Colon (tissue), 2 donors: ENCODE measurements around the gene KIR3DL3.
"Not testable (repeated sequence)": the region's sequence is repeated elsewhere in the genome, so short reads cannot be mapped to it uniquely, and the experiment has no call there.

Source experiments
- FAIRE-seq: peaks from 2 replicates; lab custom pipeline; 2012; peaks lifted over from hg19 to GRCh38; lab: Jason Lieb, UNC
- donor health status: control.
- donor health status: control.

KIR3DL3 gene

DNA sequence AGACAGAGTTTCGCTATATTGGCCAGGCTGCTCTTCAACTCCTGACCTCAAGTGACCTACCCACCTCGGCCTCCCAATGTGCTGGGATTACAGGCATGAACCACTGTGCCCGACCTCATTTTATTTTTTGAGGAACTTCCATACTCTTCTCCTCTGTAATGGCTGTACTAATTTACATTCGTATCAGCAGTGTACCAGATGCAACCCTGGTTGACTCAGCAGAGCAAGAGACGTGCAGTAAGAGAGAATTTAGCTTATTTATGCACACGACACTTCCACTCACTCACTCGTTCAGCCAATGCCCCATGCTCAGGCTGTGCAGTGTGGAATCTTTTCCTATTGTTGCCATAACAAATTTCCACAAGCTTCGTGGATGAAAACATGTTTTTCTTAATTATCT is 6.9 kb downstream of the KIR3DL3 start:
- no peak for FAIRE-seq

DNA sequence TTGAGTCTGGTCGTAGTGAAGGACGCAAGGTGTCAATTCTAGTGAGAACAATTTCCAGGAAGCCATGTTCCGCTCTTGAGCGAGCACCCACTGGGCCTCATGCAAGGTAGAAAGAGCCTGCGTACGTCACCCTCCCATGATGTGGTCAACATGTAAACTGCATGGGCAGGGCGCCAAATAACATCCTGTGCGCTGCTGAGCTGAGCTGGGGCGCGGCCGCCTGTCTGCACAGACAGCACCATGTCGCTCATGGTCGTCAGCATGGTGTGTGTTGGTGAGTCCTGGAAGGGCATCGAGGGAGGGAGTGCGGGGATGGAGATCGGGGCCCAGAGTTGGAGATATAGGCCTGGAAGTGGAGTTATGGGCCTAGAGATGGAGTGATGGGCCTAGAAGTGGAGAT is 14.1 kb downstream of the KIR3DL3 start, which contains the start of gene KIR2DL3:
TSS of gene KIR2DL3 (plus strand) at position 208 of the 400 bp plus-strand sequence. CDS start at position 241, 33 bp downstream.
- not testable (repeated sequence) for FAIRE-seq

DNA sequence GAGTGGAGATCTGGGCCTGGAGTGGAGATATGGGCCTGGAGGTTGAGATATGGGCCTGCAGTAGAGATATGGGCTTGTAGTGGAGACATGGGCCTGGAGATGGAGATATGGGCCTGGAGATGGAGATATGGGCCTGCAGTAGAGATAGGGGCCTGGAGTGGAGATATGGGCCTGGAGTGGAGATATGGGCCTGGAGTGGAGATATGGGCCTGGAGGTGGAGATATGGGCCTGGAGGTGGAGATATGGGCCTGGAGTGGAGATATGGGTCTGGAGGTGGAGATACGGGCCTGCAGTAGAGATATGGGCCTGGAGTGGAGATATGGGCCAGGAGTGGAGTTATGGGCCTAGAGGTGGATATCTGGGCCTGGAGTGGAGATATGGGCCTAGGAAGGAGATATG is 14.5 kb downstream of the KIR3DL3 start:
- FAIRE-seq = no peak

GRCh38 chr19:54739587-54740497 is 15.6 kb downstream of the KIR3DL3 start:
- no peak for FAIRE-seq

GRCh38 chr19:54741950-54742349 is 17.7 kb downstream of the KIR3DL3 start:
- not testable (repeated sequence) for FAIRE-seq

DNA sequence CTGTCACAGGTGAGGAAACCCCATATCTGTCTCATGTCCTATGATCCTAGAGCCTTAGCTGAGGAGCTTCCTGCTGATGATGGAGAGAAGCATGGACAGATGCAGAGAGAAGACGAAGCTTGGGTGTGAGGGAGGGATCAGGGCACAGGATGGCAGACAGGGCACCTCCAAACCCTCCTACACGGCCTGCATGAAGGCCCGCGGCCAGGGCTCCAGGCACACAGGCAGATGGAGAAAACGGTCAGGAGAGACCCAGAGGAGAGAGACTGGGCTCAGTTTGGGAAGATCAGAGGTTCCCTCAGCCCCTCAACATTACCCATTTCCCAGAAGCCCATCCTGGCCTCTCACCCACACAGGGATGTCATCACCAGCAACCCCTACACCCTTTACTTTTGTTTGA is 19.8 kb downstream of the KIR3DL3 start:
- FAIRE-seq = not testable (repeated sequence)

DNA sequence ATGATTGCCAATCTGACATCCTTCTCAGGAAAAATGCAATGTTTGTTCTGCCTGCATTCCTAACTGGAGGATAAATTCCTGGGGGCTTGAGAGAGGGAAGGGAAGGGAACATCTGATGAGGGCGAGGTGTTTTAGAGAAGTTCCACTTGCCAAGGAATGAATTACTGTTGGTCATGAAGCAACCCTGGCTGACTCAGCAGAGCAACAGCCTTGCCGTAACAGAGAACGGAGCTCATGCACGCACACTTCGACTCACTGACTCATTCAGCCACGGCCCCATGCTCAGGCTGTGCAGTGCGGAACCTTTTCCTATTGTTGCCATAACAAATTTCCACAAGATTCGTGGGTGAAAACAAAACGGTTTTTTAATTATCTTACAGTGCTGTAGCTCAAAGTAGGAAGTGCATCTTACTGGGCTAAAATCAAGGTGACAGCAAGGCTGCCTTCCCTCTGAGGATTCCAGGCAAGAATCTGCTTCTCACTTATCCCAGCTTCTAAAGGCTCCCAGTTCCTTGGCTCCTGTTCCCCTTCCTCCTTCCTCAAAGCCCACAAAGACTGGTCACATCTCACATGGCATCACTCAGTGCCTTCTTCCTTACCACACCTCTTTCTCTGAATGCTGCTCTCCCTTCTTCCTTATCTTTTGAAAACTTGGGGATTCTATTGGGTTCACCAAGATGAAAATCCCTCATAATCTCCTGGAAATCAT is 23.5 kb downstream of the KIR3DL3 start:
- FAIRE-seq = not testable (repeated sequence)

DNA sequence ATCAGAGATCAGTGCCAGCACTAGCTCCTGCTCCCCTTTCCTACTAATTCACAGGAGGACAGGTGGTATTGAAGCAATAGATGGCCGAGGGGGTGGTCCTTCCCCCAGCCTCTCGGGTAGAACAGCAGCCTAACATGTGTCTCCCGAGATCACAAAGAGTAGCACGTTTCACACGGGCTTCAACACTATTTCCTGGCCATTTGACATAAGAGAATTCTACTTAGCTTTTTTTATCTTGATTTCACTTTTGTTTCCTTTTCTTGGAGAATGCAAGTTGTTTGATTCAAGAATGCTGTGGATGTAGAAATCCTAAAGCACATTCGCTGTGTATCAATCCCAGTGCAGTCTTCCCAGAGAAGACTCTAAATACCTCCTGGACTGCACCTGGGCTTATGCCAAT is 26.0 kb downstream of the KIR3DL3 start:
- not testable (repeated sequence) for FAIRE-seq

GRCh38 chr19:54756204-54757110 is 32.2 kb downstream of the KIR3DL3 start:
- not testable (repeated sequence) for FAIRE-seq

DNA sequence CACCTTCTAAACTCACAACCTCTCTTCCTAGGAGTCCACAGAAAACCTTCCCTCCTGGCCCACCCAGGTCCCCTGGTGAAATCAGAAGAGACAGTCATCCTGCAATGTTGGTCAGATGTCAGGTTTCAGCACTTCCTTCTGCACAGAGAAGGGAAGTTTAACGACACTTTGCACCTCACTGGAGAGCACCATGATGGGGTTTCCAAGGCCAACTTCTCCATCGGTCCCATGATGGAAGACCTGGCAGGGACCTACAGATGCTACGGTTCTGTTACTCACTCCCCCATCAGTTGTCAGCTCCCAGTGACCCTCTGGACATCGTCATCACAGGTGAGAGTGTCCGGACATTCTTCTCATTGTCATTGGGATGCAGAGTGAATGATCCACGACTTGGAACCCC is 34.3 kb downstream of the KIR3DL3 start:
- FAIRE-seq = not testable (repeated sequence)

- FAIRE-seq = not testable (repeated sequence)
Measured at GRCh38 chr19:54764219-54764618, 40.0 kb downstream of the KIR3DL3 start.

GRCh38 chr19:54766464-54766863 is 42.2 kb downstream of the KIR3DL3 start:
- not testable (repeated sequence) for FAIRE-seq

- FAIRE-seq = not testable (repeated sequence)
Measured at GRCh38 chr19:54769646-54770045, 45.4 kb downstream of the KIR3DL3 start, which contains the start of gene KIR2DL1. TSS of gene KIR2DL1 (plus strand) at chr19:54769793. CDS start at chr19:54769851, 58 bp downstream.

DNA sequence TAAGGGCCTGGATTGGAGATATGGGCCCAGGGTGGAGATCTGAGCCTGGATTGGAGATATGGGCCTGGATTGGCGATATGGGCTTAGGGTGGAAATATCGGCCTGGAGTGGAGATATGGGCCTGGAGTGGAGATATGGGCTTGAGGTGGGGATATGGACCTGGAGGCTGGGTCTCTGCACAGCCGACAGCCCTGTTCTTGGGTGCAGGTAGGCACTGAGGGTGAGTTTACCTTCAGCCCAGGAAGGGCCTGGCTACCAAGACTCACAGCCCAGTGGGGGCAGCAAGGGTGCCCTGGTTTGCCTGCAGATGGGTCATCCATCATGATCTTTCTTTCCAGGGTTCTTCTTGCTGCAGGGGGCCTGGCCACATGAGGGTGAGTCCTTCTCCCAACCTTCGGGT is 46.3 kb downstream of the KIR3DL3 start:
- FAIRE-seq = not testable (repeated sequence)

DNA sequence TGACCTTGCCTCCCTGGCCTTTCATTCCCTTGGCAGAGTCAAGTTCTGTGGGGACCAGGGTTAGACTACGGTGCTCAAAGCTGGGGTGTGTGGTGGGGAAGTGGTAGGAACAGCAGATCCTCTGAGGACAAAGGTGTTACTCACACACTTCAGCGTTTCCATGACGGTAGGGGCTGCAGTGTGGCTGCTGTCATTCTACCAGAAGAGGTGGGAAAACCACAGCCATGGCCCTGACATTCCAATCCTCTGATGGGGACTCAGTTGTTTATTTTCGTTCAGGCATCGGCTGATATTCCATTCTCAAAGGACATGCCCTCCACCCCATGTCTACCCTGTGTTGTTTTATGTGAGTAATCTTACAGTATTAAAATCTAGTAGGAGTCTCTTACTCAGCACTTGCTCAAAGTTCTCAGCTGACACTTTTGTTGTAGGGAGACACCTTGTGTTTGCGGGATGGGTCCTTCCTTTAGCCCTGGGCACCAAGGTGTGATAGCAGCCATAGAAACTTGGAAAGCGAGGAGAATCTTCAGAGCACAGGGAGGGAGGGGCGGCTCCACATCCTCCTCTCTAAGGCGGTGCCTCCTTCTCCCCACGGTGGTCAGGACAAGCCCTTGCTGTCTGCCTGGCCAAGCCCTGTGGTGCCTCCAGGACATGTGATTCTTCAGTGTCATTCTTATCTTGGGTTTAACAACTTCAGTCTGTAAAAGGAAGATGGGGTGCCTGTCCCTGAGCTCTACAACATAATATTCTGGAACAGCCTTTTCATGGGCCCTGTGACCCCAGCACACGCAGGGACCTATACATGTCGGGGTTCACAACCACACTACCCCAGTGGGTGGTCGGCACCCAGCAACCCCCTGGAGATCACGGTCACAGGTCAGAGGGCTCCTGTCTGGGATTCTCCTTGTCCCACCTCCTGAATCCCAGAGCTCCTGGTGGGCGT is 47.0 kb downstream of the KIR3DL3 start:
- not testable (repeated sequence) for FAIRE-seq

GRCh38 chr19:54772666-54773065 is 48.4 kb downstream of the KIR3DL3 start:
- not testable (repeated sequence) for FAIRE-seq

DNA sequence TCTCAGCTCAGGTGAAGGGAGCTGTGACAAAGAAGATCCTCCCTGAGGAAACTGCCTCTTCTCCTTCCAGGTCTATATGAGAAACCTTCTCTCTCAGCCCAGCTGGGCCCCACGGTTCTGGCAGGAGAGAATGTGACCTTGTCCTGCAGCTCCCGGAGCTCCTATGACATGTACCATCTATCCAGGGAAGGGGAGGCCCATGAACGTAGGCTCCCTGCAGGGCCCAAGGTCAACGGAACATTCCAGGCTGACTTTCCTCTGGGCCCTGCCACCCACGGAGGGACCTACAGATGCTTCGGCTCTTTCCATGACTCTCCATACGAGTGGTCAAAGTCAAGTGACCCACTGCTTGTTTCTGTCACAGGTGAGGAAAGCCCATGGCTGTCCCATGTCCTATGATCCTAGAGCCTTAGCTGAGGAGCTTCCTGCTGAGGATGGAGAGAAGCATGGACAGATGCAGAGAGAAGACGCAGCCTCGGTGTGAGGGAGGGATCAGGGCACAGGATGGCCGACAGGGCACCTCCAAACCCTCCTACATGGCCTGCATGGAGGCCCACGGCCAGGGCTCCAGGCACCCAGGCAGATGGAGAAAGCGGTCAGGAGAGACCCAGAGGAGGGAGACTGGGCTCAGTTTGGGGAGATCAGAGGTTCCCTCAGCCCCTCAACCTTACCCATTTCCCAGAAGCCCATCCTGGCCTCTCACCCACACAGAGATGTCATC is 51.0 kb downstream of the KIR3DL3 start:
- FAIRE-seq = not testable (repeated sequence)

- FAIRE-seq = not testable (repeated sequence)
Measured at GRCh38 chr19:54775830-54776229, 51.6 kb downstream of the KIR3DL3 start.

GRCh38 chr19:54777851-54778250 is 53.6 kb downstream of the KIR3DL3 start:
- FAIRE-seq = not testable (repeated sequence)

GRCh38 chr19:54778896-54779295 is 54.7 kb downstream of the KIR3DL3 start:
- FAIRE-seq = not testable (repeated sequence)
